Neuronal stem cell (in vitro differentiated cells): Measurements from ENCODE around the gene PPL.
"Not testable (repeated sequence)": the region's sequence is repeated elsewhere in the genome, so short reads cannot be mapped to it uniquely, and the experiment has no call there.

ENCODE experiments used
- DNase-seq: peaks from one replicate; pipeline ENCODE4 v3.0.0-alpha.2; 2013; ENCODE audit warnings: low spot score
- H2AFZ ChIP-seq: one replicate; pipeline ENCODE4 v1.6.1; 2013; ENCODE audit warnings: mild to moderate bottlenecking, low read length, inconsistent platforms
- H2AK5ac ChIP-seq: 2 replicates; pipeline ENCODE4 v1.6.1; 2013; ENCODE audit warnings: low read depth, mild to moderate bottlenecking, inconsistent platforms, low read length, moderate library complexity, mixed read lengths
- H2BK120ac ChIP-seq: 2 replicates; pipeline ENCODE4 v1.6.1; 2013; ENCODE audit warnings: low read depth, mild to moderate bottlenecking, inconsistent platforms, low read length, moderate library complexity, mixed read lengths
- H2BK12ac ChIP-seq: one replicate; pipeline ENCODE4 v1.6.1; 2013; ENCODE audit warnings: low read length, inconsistent platforms
- H2BK15ac ChIP-seq: 2 replicates; pipeline ENCODE4 v1.6.1; 2013; ENCODE audit warnings: mild to moderate bottlenecking, low read length, inconsistent platforms, mixed read lengths
- H2BK5ac ChIP-seq: one replicate; pipeline ENCODE4 v1.6.1; 2013; ENCODE audit warnings: inconsistent platforms, mild to moderate bottlenecking, low read length, moderate library complexity
- H3K14ac ChIP-seq: one replicate; pipeline ENCODE4 v1.6.1; 2013; ENCODE audit warnings: low read length, inconsistent platforms
- H3K18ac ChIP-seq: 2 replicates; pipeline ENCODE4 v1.6.1; 2013; ENCODE audit warnings: low read length, inconsistent platforms
- H3K23ac ChIP-seq: 2 replicates; pipeline ENCODE4 v1.6.1; 2013; ENCODE audit warnings: low read depth, mild to moderate bottlenecking, mixed read lengths, low read length, inconsistent platforms; ENCODE audit not compliant: poor library complexity
- H3K27ac ChIP-seq: replicated peaks from 3 replicates; pipeline ENCODE4 v1.5.1; 2013; ENCODE audit warnings: low read length, inconsistent platforms
- H3K27me3 ChIP-seq, 3 experiments: 2 replicates each; pipeline ENCODE4 v1.6.1; 2013; ENCODE audit warnings: low read length in 3 of 3, mild to moderate bottlenecking in 2 of 3, inconsistent platforms in 1 of 3, low read depth in 1 of 3, mixed read lengths in 1 of 3, moderate library complexity in 1 of 3; ENCODE audit not compliant: control insufficient read depth in 3 of 3, insufficient read depth in 3 of 3
- H3K36me3 ChIP-seq, 2 donors: replicated peaks in 1 of 2; 2 replicates each; pipeline ENCODE4 v1.6.1; 2013; ENCODE audit warnings: low read length in 2 of 2; ENCODE audit not compliant: control insufficient read depth in 2 of 2, insufficient read depth in 2 of 2
- H3K4ac ChIP-seq: 2 replicates; pipeline ENCODE4 v1.6.1; 2013; ENCODE audit warnings: inconsistent platforms, mild to moderate bottlenecking, low read length, moderate library complexity
- H3K4me1 ChIP-seq, 2 donors: 1 replicate in 1 of 2; 2 replicates in 1 of 2; pipeline ENCODE4 v1.6.1; 2013; ENCODE audit warnings: low read length in 2 of 2, low read depth in 1 of 2; ENCODE audit not compliant: control insufficient read depth in 2 of 2, insufficient read depth in 1 of 2
- H3K4me2 ChIP-seq: one replicate; pipeline ENCODE4 v1.6.1; 2013; ENCODE audit warnings: mild to moderate bottlenecking, low read length, inconsistent platforms; ENCODE audit not compliant: insufficient read depth, poor library complexity, severe bottlenecking
- H3K4me3 ChIP-seq, 2 donors: 2 replicates each; pipeline ENCODE4 v1.5.1; 2013; ENCODE audit warnings: low read length in 2 of 2, mild to moderate bottlenecking in 2 of 2, inconsistent platforms in 1 of 2, moderate library complexity in 1 of 2
- H3K79me1 ChIP-seq: one replicate; pipeline ENCODE4 v1.6.1; 2013; ENCODE audit warnings: low read depth, mild to moderate bottlenecking, inconsistent platforms, low read length, moderate library complexity
- H3K9ac ChIP-seq: one replicate; pipeline ENCODE4 v1.6.1; 2013; ENCODE audit warnings: mild to moderate bottlenecking, low read depth, low read length, inconsistent platforms; ENCODE audit not compliant: poor library complexity
- H3K9me3 ChIP-seq, 2 donors: replicated peaks in 1 of 2; 2 replicates each; pipeline versions ENCODE3 to v1.6.1; 2013; ENCODE audit warnings: low read length in 2 of 2, mild to moderate bottlenecking in 2 of 2, inconsistent platforms in 1 of 2, low read depth in 1 of 2, mixed read lengths in 1 of 2, moderate library complexity in 1 of 2; ENCODE audit not compliant: control insufficient read depth in 2 of 2, insufficient read depth in 1 of 2
- H4K8ac ChIP-seq: one replicate; pipeline ENCODE4 v1.6.1; 2013; ENCODE audit warnings: low read depth, mild to moderate bottlenecking, inconsistent platforms, low read length, moderate library complexity
- H4K91ac ChIP-seq: one replicate; pipeline ENCODE4 v1.6.1; 2013; ENCODE audit warnings: low read length, low read depth, mild to moderate bottlenecking, inconsistent platforms; ENCODE audit not compliant: poor library complexity
- WGBS, 2 donors: extraction: QIAGEN DNeasy Blood & Tissue Kit; methylation state at CpG; one replicate each; pipeline ENCODE4 v1.1.7; 2013; ENCODE audit warnings: missing lambda C conversion rate in 2 of 2, mixed read lengths in 1 of 2; ENCODE audit not compliant: insufficient read length in 2 of 2, insufficient replicate concordance in 1 of 2; ENCODE audit errors: extremely low coverage in 2 of 2; 5-methylcytosine and 5-hydroxymethylcytosine counted together

PPL gene

DNA sequence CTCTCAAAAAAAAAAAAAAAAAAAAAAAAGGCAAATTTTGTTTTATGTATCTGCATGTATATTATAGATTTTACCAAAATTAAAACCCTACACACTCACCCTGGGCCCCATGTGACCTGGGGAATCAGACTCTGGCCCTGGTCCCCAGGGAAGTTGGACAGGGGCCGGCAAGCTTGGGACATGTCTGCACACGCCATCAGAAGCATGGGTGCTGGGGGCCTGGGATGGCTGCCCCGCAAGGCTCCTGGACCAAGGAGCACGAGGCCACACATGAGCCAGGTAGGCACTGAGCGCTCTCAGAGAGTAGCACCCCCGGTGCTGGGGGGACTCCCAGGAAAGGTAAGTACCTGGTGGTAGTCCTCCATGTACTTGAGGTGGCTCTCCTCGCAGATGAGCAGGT, 39.6 kb downstream of the PPL start:
- H2BK12ac ChIP-seq, result peak overlapping the region; percentile 73
- H3K18ac ChIP-seq, result peak overlapping the region; percentile 57
- no peak overlapping the region for H3K4me3 ChIP-seq
- no peak overlapping the region for H2BK120ac ChIP-seq
- H3K4me2 ChIP-seq, result no peak overlapping the region
- no peak overlapping the region for H3K27ac ChIP-seq
- H2BK5ac ChIP-seq, result no peak overlapping the region
- no peak for DNase-seq
- H2AK5ac ChIP-seq, result no peak overlapping the region
- H4K91ac ChIP-seq, result no peak overlapping the region
- H3K4ac ChIP-seq, result no peak overlapping the region
- H2AFZ ChIP-seq, result peak overlapping the region; percentile 45
- no peaks in the 10 kb centered on the region for H3K27me3 ChIP-seq
- no peak overlapping the region for H3K9ac ChIP-seq
- no peaks in the 10 kb centered on the region for H3K4me1 ChIP-seq
- no peak overlapping the region for H2BK15ac ChIP-seq
- H3K9me3 ChIP-seq, result peaks cover 3 to 4% of the 10 kb centered on the region in 2 donors
- H4K8ac ChIP-seq, result no peak overlapping the region
- no peak overlapping the region for H3K14ac ChIP-seq
- H3K36me3 ChIP-seq, result no peaks in the 10 kb centered on the region
- H3K79me1 ChIP-seq, result no peaks in the 10 kb centered on the region
- WGBS, 2 donors, result no CpG with 5 or more reads among the region's 7 CpGs
- H3K23ac ChIP-seq, result peak overlapping the region; percentile 0

DNA sequence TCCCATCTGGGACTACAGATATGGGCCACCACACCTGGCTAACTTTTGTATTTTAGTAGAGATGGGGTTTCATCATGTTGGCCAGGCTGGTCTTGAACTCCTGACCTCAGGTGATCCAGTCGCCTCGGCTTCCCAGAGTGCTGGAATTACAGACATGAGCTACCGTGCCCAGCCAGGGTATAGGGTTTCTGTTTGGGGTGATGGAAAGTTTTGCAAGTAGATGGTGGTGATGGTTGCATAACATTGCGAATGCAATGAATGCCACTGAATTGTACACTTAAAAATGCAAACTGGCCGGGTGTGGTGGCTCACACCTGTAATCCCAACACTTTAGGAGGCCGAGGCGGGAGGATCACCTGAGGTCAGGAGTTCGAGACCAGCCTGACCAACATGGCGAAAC, 40.2 kb downstream of the PPL start:
- H2BK12ac ChIP-seq, H3K23ac ChIP-seq, H3K4me1 ChIP-seq, H3K9ac ChIP-seq, H3K36me3 ChIP-seq, DNase-seq, H2BK120ac ChIP-seq, H3K18ac ChIP-seq, H2AK5ac ChIP-seq, H4K8ac ChIP-seq, H3K79me1 ChIP-seq, H3K27ac ChIP-seq, H2BK15ac ChIP-seq, H3K4me2 ChIP-seq, H3K14ac ChIP-seq, H2AFZ ChIP-seq, H3K9me3 ChIP-seq, H4K91ac ChIP-seq, H3K4me3 ChIP-seq, H2BK5ac ChIP-seq, H3K4ac ChIP-seq, H3K27me3 ChIP-seq: not testable (repeated sequence)
- no CpG with 5 or more reads among the region's 9 CpGs for WGBS, 2 donors

DNA sequence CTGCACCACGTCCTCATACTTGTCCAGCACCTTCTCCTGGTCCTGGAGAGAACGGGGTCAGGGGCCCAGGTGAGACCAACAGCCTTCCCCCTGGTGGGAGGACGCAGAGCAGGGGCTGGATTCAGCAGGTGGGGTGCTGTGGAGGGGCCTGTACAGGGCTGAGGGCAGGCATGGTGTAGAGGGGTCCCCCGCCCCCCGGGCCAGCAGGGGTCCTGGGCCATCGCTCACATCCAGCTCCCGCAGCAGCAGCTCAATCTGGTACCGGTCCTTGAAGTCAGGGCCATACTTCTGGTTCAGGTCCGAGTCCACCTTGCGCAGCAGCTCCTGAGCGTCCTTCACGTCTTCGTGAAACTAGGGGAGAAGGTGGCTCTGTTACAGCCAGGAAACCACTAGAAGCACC, 41.6 kb downstream of the PPL start:
- H3K4me3 ChIP-seq, result no peak overlapping the region
- H3K9ac ChIP-seq, result no peak overlapping the region
- H2BK15ac ChIP-seq, result no peak overlapping the region
- no peak overlapping the region for H3K4me2 ChIP-seq
- no peak overlapping the region for H2BK12ac ChIP-seq
- H4K8ac ChIP-seq, result no peak overlapping the region
- no CpG with 5 or more reads among the region's 13 CpGs for WGBS, 2 donors
- H3K27ac ChIP-seq, result no peak overlapping the region
- no peaks in the 10 kb centered on the region for H3K27me3 ChIP-seq
- peak overlapping the region; percentile 35 for H2BK5ac ChIP-seq
- no peaks in the 10 kb centered on the region for H3K79me1 ChIP-seq
- peak overlapping the region; percentile 47 for H2BK120ac ChIP-seq
- no peak overlapping the region for H3K23ac ChIP-seq
- peaks cover 3 to 4% of the 10 kb centered on the region in 2 donors for H3K9me3 ChIP-seq
- H2AFZ ChIP-seq, result no peak overlapping the region
- H3K4ac ChIP-seq, result no peak overlapping the region
- DNase-seq, result no peak
- no peak overlapping the region for H2AK5ac ChIP-seq
- no peaks in the 10 kb centered on the region for H3K4me1 ChIP-seq
- H3K36me3 ChIP-seq, result peaks cover 0 to 2% of the 10 kb centered on the region in 2 donors
- no peak overlapping the region for H3K14ac ChIP-seq
- H4K91ac ChIP-seq, result no peak overlapping the region
- peak overlapping the region; percentile 24 for H3K18ac ChIP-seq

DNA sequence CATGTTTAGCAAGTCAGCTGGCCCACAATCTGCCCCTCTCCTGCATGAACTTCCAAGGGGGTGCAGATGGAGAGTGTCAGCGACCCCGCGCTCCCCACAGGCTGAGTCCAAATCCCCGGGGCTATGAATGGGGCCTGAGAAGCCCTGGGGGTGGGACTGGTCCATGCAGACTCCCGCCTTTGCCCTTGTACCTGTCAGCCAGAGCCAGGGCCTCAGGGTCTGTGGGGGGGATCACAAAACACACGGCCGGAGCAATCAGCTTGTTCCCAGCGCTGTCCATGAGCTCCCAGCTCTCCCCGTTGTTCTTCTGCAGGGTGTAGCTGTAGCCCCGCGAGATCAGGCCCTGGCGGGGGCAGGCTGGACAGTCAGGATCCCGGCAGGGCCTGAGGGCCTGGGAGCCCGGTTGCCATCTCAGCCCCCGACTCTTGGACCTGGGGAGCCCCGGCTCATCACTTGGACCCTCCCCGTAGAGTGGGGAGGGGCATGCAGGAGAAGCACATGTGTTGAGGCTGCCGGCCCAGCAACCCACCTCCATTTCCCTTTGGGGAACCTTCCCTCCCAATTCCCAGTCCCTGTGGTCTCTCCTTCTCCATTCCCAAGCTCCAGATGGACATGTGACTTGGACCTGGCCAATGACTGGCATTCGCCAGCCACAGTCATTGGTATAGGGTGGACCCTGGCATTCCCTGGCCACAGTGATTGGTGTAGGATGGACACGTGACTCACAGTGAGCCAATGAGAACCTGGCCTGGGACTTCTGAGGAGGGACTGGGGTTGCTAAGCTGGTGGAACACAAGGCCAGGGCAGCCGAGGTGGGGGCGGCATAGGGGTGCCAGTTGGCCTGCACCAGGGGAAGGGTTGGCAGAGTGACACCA, 42.4 kb downstream of the PPL start:
- Histone ChIP-seq H3K18ac (peak overlapping the region; percentile 58), H3K14ac (no peak overlapping the region), H2BK12ac (no peak overlapping the region), H2BK5ac (peak overlapping the region; percentile 35), H3K9ac (no peak overlapping the region), H3K9me3 (peaks cover 3 to 4% of the 10 kb centered on the region in 2 donors), H3K4me3 (no peak overlapping the region), H3K23ac (no peak overlapping the region), H3K4ac (no peak overlapping the region), H3K4me1 (no peaks in the 10 kb centered on the region), H2BK15ac (peak overlapping the region; percentile 67), H2AFZ (peak overlapping the region; percentile 7), H3K4me2 (no peak overlapping the region), H4K8ac (no peak overlapping the region), H2AK5ac (peak overlapping the region; percentile 63), H3K27me3 (no peaks in the 10 kb centered on the region), H3K79me1 (no peaks in the 10 kb centered on the region), H3K27ac (no peak overlapping the region), H4K91ac (no peak overlapping the region), H2BK120ac (peak overlapping the region; percentile 47), H3K36me3 (peaks cover 0 to 2% of the 10 kb centered on the region in 2 donors)
- DNase-seq, result no peak
- WGBS, 2 donors, result no CpG with 5 or more reads among the region's 22 CpGs
